HAP-1 (cell line): Measurements from ENCODE around the gene F11.
"Not testable (repeated sequence)": the region's sequence is repeated elsewhere in the genome, so short reads cannot be mapped to it uniquely, and the experiment has no call there.

Experiments
- DNase-seq, 2 experiments: peaks; one replicate each; pipeline ENCODE4 v3.0.0-alpha.2; 2016 to 2020; ENCODE audit warnings: low spot score in 2 of 2
- H3K27me3 ChIP-seq: fragments of 250-450 bp; sonication (Bioruptor Pico); 2 replicates; pipeline ENCODE4 v1.5.1; 2020; ENCODE audit warnings: low read depth, mild to moderate bottlenecking, moderate library complexity
- H3K36me3 ChIP-seq: fragments of 250-450 bp; sonication (Bioruptor Pico); replicated peaks from 2 replicates; pipeline ENCODE4 v1.5.1; 2020; ENCODE audit warnings: mild to moderate bottlenecking
- H3K4me1 ChIP-seq: fragments of 250-450 bp; sonication (Bioruptor Pico); 2 replicates; pipeline ENCODE4 v1.5.1; 2020; ENCODE audit warnings: mild to moderate bottlenecking
- H3K4me3 ChIP-seq: fragments of 250-450 bp; sonication (Bioruptor Pico); 2 replicates; pipeline ENCODE4 v1.5.1; 2020; ENCODE audit warnings: mild to moderate bottlenecking, moderate library complexity
- H3K9me3 ChIP-seq: fragments of 250-450 bp; sonication (Bioruptor Pico); 2 replicates; pipeline ENCODE4 v1.5.1; 2020; ENCODE audit warnings: mild to moderate bottlenecking, moderate library complexity
- in situ Hi-C: fragments of 300-500 bp; cut with MboI; formaldehyde crosslinking; loops from 3 replicates; pipeline ENCODE4 v1.14.3; 2020; ENCODE audit warnings: low sequenced_read_pairs, inconsistent platforms, mixed read lengths

Gene F11

GRCh38 chr4:186264660-186265059 lies 1.3 kb upstream of the F11 start:
- H3K27me3 ChIP-seq, result no peaks in the 10 kb centered on the region
- H3K9me3 ChIP-seq, result no peaks in the 10 kb centered on the region
- H3K36me3 ChIP-seq, result no peaks in the 10 kb centered on the region
- H3K4me3 ChIP-seq, result no peak overlapping the region
- in situ Hi-C loops, result no loop called here
- peaks cover 16% of the 10 kb centered on the region for H3K4me1 ChIP-seq
- DNase-seq, result no peak

GRCh38 chr4:186265250-186265649 lies 739 bp upstream of the F11 start:
- H3K9me3 ChIP-seq, H3K27me3 ChIP-seq, in situ Hi-C loops, H3K36me3 ChIP-seq, H3K4me3 ChIP-seq: not testable (repeated sequence)
- peak in 1 of 2 experiments; percentile 25 for DNase-seq
- H3K4me1 ChIP-seq, result peaks cover 16% of the 10 kb centered on the region

- no peaks in the 10 kb centered on the region for H3K9me3 ChIP-seq
- H3K36me3 ChIP-seq, result no peaks in the 10 kb centered on the region
- in situ Hi-C loops, result no loop called here
- peaks cover 6% of the 10 kb centered on the region; the same call in 1 of the 2 replicates for H3K27me3 ChIP-seq
- H3K4me3 ChIP-seq, result no peak overlapping the region
- peaks cover 16% of the 10 kb centered on the region for H3K4me1 ChIP-seq
- peak in 1 of 2 experiments; percentile 37 for DNase-seq
These were observed 904 bp downstream of the F11 start for GRCh38 chr4:186266729-186267456.

GRCh38 chr4:186271081-186271678 lies 5.2 kb downstream of the F11 start:
- Histone ChIP-seq H3K4me3 (no peak overlapping the region), H3K4me1 (no peaks in the 10 kb centered on the region), H3K36me3 (no peaks in the 10 kb centered on the region), H3K9me3 (no peaks in the 10 kb centered on the region), H3K27me3 (peaks cover 6% of the 10 kb centered on the region; the same call in 1 of the 2 replicates)
- no peak for DNase-seq
- in situ Hi-C loops, result no loop called here

- Histone ChIP-seq H3K36me3 (no peaks in the 10 kb centered on the region), H3K27me3 (peaks cover 6% of the 10 kb centered on the region; the same call in 1 of the 2 replicates), H3K9me3 (no peaks in the 10 kb centered on the region), H3K4me1 (no peaks in the 10 kb centered on the region), H3K4me3 (no peak overlapping the region)
- DNase-seq, result no peak
- in situ Hi-C loops, result no loop called here
These were observed 6.9 kb downstream of the F11 start for GRCh38 chr4:186272699-186273391.

GRCh38 chr4:186273392-186273789 lies 7.4 kb downstream of the F11 start:
- in situ Hi-C loops, DNase-seq, H3K4me1 ChIP-seq, H3K4me3 ChIP-seq, H3K27me3 ChIP-seq, H3K9me3 ChIP-seq, H3K36me3 ChIP-seq: not testable (repeated sequence)

GRCh38 chr4:186283311-186283710 lies 17.3 kb downstream of the F11 start:
- Histone ChIP-seq H3K9me3 (no peaks in the 10 kb centered on the region), H3K36me3 (no peaks in the 10 kb centered on the region), H3K4me1 (no peaks in the 10 kb centered on the region), H3K4me3 (no peak overlapping the region), H3K27me3 (no peaks in the 10 kb centered on the region)
- in situ Hi-C loops, result no loop called here
- DNase-seq, result no peak

GRCh38 chr4:186285147-186285546 lies 19.2 kb downstream of the F11 start:
- in situ Hi-C loops, result no loop called here

GRCh38 chr4:186286581-186286980 lies 20.6 kb downstream of the F11 start:
- Histone ChIP-seq H3K36me3 (no peaks in the 10 kb centered on the region), H3K27me3 (no peaks in the 10 kb centered on the region), H3K4me1 (no peaks in the 10 kb centered on the region), H3K9me3 (no peaks in the 10 kb centered on the region), H3K4me3 (no peak overlapping the region)
- DNase-seq, result no peak
- in situ Hi-C loops, result no loop called here

More at GRCh38 chr4:186285147-186285546, 19.2 kb downstream of the F11 start:
- no peaks in the 10 kb centered on the region for H3K36me3 ChIP-seq
- no peak overlapping the region for H3K4me3 ChIP-seq
- no peaks in the 10 kb centered on the region for H3K9me3 ChIP-seq
- no peaks in the 10 kb centered on the region for H3K4me1 ChIP-seq
- DNase-seq, result no peak
- no peaks in the 10 kb centered on the region for H3K27me3 ChIP-seq

GRCh38 chr4:186291256-186291890 lies 25.4 kb downstream of the F11 start:
- in situ Hi-C loops, result loop anchor here (10.0 kb wide), 1 partner anchor 303 kb away; no protein-coding TSS in a partner anchor
- no peaks in the 10 kb centered on the region for H3K9me3 ChIP-seq
- no peaks in the 10 kb centered on the region for H3K36me3 ChIP-seq
- no peak overlapping the region for H3K4me3 ChIP-seq
- no peaks in the 10 kb centered on the region for H3K4me1 ChIP-seq
- no peaks in the 10 kb centered on the region for H3K27me3 ChIP-seq
- no peak for DNase-seq

GRCh38 chr4:186294160-186294559 lies 28.2 kb downstream of the F11 start:
- no peaks in the 10 kb centered on the region for H3K27me3 ChIP-seq
- no peak for DNase-seq
- in situ Hi-C loops, result loop anchor here (10.0 kb wide), 1 partner anchor 301 kb away; no protein-coding TSS in a partner anchor
- no peaks in the 10 kb centered on the region for H3K36me3 ChIP-seq
- H3K4me1 ChIP-seq, result no peaks in the 10 kb centered on the region
- no peak overlapping the region for H3K4me3 ChIP-seq
- no peaks in the 10 kb centered on the region for H3K9me3 ChIP-seq

GRCh38 chr4:186296481-186296880 lies 30.5 kb downstream of the F11 start:
- Histone ChIP-seq H3K4me3 (no peak overlapping the region), H3K4me1 (no peaks in the 10 kb centered on the region), H3K9me3 (no peaks in the 10 kb centered on the region), H3K36me3 (no peaks in the 10 kb centered on the region), H3K27me3 (no peaks in the 10 kb centered on the region)
- in situ Hi-C loops, result loop anchor here (10.0 kb wide), 1 partner anchor 298 kb away; no protein-coding TSS in a partner anchor
- DNase-seq, result no peak

- H3K4me1 ChIP-seq, result no peaks in the 10 kb centered on the region
- in situ Hi-C loops, result loop anchor here (10.0 kb wide), 1 partner anchor 298 kb away; no protein-coding TSS in a partner anchor
- H3K4me3 ChIP-seq, result no peak overlapping the region
- no peaks in the 10 kb centered on the region for H3K36me3 ChIP-seq
- peak; percentile 14 to 54 for DNase-seq
- no peaks in the 10 kb centered on the region for H3K27me3 ChIP-seq
- H3K9me3 ChIP-seq, result no peaks in the 10 kb centered on the region
These were observed 31.1 kb downstream of the F11 start for GRCh38 chr4:186297013-186297645.
